Measurements from ENCODE around the gene UBE3C. TPM values are rescaled to one million over a fixed set of nuclear protein-coding genes. Genes with fewer than 3 reads are reported as not detected.

UBE3C gene
- total and polyA plus RNA-seq, 2 donors (not counting 3 experiments of a cell fraction or from before 2014, with no cell fraction given), result 45.1 to 77.3 TPM

GRCh38 chr7:157219154-157219553, 80.4 kb downstream of the UBE3C start:
- no peak for FAIRE-seq
- CTCF ChIA-PET, result interaction anchor here (1.0 kb wide), 1 partner anchor 31 kb away, joined by 3 read pairs; no protein-coding TSS in a partner anchor

More at GRCh38 chr7:157219154-157219553, 80.4 kb downstream of the UBE3C start:
- Histone ChIP-seq H3K4me1 (ENCODE audit: control insufficient read depth, extremely low read depth, insufficient read depth, low read length) (no peaks in the 10 kb centered on the region), H3K79me2 (ENCODE audit: control insufficient read depth, insufficient read depth, low read length) (peaks cover 2% of the 10 kb centered on the region), H3K9ac (replicated peaks; ENCODE audit: extremely low read depth, insufficient read depth, low read length) (no peak overlapping the region), H3K9me3 (replicated peaks; ENCODE audit: control insufficient read depth, insufficient read depth, low read length) (no peaks in the 10 kb centered on the region), H2AFZ (ENCODE audit: low read depth, low read length) (no peak overlapping the region), H3K4me3 (replicated peaks in 1 of 3; ENCODE audit: insufficient read depth in 1 of 3, low read depth in 1 of 3, low read length in 3 of 3) (no peak overlapping the region), H4K20me1 (replicated peaks; ENCODE audit: control insufficient read depth, extremely low read depth, insufficient read depth, low read length) (no peaks in the 10 kb centered on the region), H3K36me3 (ENCODE audit: control insufficient read depth in 2 of 2, extremely low read depth in 1 of 2, insufficient read depth in 2 of 2, low read length in 2 of 2) (peaks cover 13% of the 10 kb centered on the region in 2 experiments), H3K27me3 (ENCODE audit: control insufficient read depth in 2 of 2, insufficient read depth in 2 of 2, low read length in 2 of 2) (no peaks in the 10 kb centered on the region), H3K9me1 (replicated peaks; ENCODE audit: control insufficient read depth, extremely low read depth, insufficient read depth, low read length) (no peaks in the 10 kb centered on the region), H3K4me2 (ENCODE audit: insufficient read depth, low read length) (no peak overlapping the region), H3K27ac (ENCODE audit: insufficient read depth, low read depth, low read length) (no peak overlapping the region)
- POLR2A ChIA-PET, result no interaction called here
- intact Hi-C loops (cut with micrococcal nuclease) (no loop called here), dilution Hi-C loops (cut with MboI; ENCODE audit: extremely low pct_ligation_motif_present, low sequenced_read_pairs) (no loop called here)
- TF ChIP-seq MAX (IDR thresholded peaks at IDR 0.05; ENCODE audit: insufficient read depth, insufficient read length), result no peak
- no peak for TF ChIP-seq EZH2 (IDR thresholded peaks at IDR 0.05; ENCODE audit: borderline replicate concordance, low read depth, low read length, severe bottlenecking)
- TF ChIP-seq POLR2AphosphoS5 (IDR thresholded peaks at IDR 0.05; ENCODE audit: insufficient read depth, low read depth, low read length), result no peak
- no peak for TF ChIP-seq GATA2 (IDR thresholded peaks at IDR 0.05; ENCODE audit: insufficient read depth, insufficient read length, low read depth, low read length)
- TF ChIP-seq JUN (IDR thresholded peaks at IDR 0.05; ENCODE audit: borderline replicate concordance, insufficient read depth, insufficient read length, low read depth), result no peak
- TF ChIP-seq POLR2A (IDR thresholded peaks at IDR 0.05; ENCODE audit: low read depth, low read length), result no peak
- no peak for TF ChIP-seq MYC (IDR thresholded peaks at IDR 0.05; ENCODE audit: low read depth, low read length)
- no peak for TF ChIP-seq FOS (IDR thresholded peaks at IDR 0.05; ENCODE audit: borderline replicate concordance, insufficient read depth, low read length)
- TF ChIP-seq CTCF (IDR thresholded peaks at IDR 0.05; ENCODE audit: extremely low read depth in 1 of 2, insufficient read depth in 1 of 2, low read depth in 1 of 2, low read length in 2 of 2), result no peak
- DNase-seq (ENCODE audit: low read depth, low spot score), result no peak
- no TSS peak for BruUV-seq (replicated peaks)

All from endothelial cell of umbilical vein (primary cell).